Mucosa of rectum (tissue), 2 donors: ENCODE measurements around the gene CALCR.
"Not testable (repeated sequence)": the region's sequence is repeated elsewhere in the genome, so short reads cannot be mapped to it uniquely, and the experiment has no call there.

ENCODE experiments used
- H3K27ac ChIP-seq, 2 donors: one replicate each; pipeline ENCODE4 v1.7.0; 2013; ENCODE audit warnings: inconsistent platforms in 2 of 2, low read depth in 2 of 2, low read length in 2 of 2
- H3K27me3 ChIP-seq, 2 donors: one replicate each; pipeline ENCODE4 v1.7.0; 2013; ENCODE audit warnings: low read length in 2 of 2; ENCODE audit not compliant: control insufficient read depth in 2 of 2, insufficient read depth in 2 of 2
- H3K36me3 ChIP-seq, 2 donors: one replicate each; pipeline ENCODE4 v1.7.0; 2013; ENCODE audit warnings: low read length in 2 of 2; ENCODE audit not compliant: control insufficient read depth in 2 of 2, insufficient read depth in 2 of 2
- H3K4me1 ChIP-seq, 2 donors: one replicate each; pipeline ENCODE4 v1.7.0; 2013; ENCODE audit warnings: low read length in 2 of 2, mild to moderate bottlenecking in 1 of 2; ENCODE audit not compliant: control insufficient read depth in 2 of 2, insufficient read depth in 2 of 2
- H3K4me3 ChIP-seq, 2 donors: one replicate each; pipeline ENCODE4 v1.7.0; 2013; ENCODE audit warnings: low read length in 2 of 2
- H3K9ac ChIP-seq, 2 donors: one replicate each; pipeline ENCODE4 v1.7.0; 2013; ENCODE audit warnings: low read length in 2 of 2, low read depth in 1 of 2, mild to moderate bottlenecking in 1 of 2
- H3K9me3 ChIP-seq, 2 donors: one replicate each; pipeline ENCODE4 v1.7.0; 2013; ENCODE audit warnings: low read length in 2 of 2; ENCODE audit not compliant: control insufficient read depth in 2 of 2
- donor health status: healthy.
- donor health status: Normal muscosa, but diverticular disease.

Gene CALCR

GRCh38 chr7:93586479-93586865, 11.9 kb upstream of the CALCR start:
- not testable (repeated sequence) for H3K9ac ChIP-seq, H3K9me3 ChIP-seq, H3K36me3 ChIP-seq, H3K27me3 ChIP-seq, H3K4me1 ChIP-seq, H3K4me3 ChIP-seq, H3K27ac ChIP-seq

- not testable (repeated sequence) for H3K36me3 ChIP-seq, H3K9ac ChIP-seq
These were observed 11.4 kb upstream of the CALCR start for GRCh38 chr7:93585694-93586478.

DNA sequence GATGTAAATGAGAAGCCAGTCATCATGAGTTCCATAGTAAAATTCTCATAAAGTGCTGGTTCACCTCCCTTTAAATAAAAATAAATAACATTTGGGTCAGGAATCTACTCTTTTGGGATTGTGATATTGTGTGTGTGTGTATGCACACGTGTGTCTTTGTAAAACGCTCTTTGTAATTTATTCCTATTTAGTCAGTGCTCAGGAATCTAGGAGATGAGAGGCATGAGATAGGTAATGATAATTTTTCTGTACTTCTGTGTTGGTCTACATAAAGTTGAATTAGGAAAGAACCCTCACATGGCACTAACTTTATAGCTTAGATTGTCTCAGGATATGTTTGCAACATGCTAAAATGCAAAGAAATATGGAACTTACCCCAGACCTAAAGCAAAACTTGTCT, 4.9 kb upstream of the CALCR start:
- no peaks in the 10 kb centered on the region for H3K36me3 ChIP-seq
- H3K4me1 ChIP-seq = no peaks in the 10 kb centered on the region
- no peak overlapping the region for H3K9ac ChIP-seq
- H3K9me3 ChIP-seq = no peaks in the 10 kb centered on the region
- H3K4me3 ChIP-seq = no peak overlapping the region
- peaks cover 13 to 15% of the 10 kb centered on the region in 2 donors for H3K27me3 ChIP-seq
- H3K27ac ChIP-seq = no peak overlapping the region

More at GRCh38 chr7:93585694-93586478, 11.4 kb upstream of the CALCR start:
- H3K4me1 ChIP-seq, H3K4me3 ChIP-seq, H3K27ac ChIP-seq, H3K9me3 ChIP-seq, H3K27me3 ChIP-seq: not testable (repeated sequence)

- H3K4me1 ChIP-seq = no peaks in the 10 kb centered on the region
- no peak overlapping the region for H3K4me3 ChIP-seq
- H3K27ac ChIP-seq = no peak overlapping the region
- H3K9ac ChIP-seq = no peak overlapping the region
- peaks cover 20% of the 10 kb centered on the region in 2 donors for H3K27me3 ChIP-seq
- no peaks in the 10 kb centered on the region for H3K9me3 ChIP-seq
- no peaks in the 10 kb centered on the region for H3K36me3 ChIP-seq
These were observed 4.2 kb upstream of the CALCR start for GRCh38 chr7:93578762-93579161.

DNA sequence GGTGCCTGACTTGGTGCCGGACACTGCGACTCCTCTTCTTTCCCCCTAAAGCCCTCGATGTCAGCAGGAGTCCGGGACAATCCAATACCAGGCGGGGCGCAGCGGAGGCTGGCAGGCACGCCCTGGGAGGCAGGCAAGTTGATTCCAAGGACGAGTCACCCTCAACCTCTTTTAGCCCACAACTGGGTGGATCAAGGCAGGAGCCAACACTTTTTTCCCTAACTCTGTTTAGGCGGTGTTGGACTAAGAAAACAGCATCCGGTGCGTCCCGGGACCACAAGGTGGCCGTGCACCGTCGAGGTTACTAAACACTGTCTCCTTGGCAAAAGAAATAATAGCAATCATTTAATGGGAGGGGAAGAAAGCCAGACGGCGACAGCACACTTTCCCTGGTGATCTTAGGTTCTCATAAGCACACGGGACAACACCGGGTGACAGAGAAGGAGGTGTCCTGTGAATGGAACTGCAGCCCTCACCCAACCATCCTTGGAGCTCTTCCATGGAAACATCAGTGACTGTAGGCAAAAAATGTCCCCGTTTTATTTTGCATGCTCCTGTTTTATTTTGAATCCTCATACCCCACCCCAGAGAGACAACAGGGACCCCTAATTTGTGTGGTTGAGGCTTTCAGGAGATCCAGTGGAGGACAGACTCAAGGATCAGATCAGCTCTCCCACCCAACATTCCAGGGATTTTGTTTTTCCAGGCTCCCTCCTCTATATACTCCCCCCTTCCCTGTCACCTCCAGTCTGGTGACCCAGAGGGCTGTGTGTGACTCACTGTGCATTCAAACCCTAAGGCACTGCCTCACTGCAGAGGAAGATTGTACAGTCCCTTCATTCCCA, 1.3 kb upstream of the CALCR start:
- Histone ChIP-seq H3K4me3 (no peak overlapping the region), H3K4me1 (no peaks in the 10 kb centered on the region), H3K9ac (no peak overlapping the region), H3K27me3 (peaks cover 20 to 23% of the 10 kb centered on the region in 2 donors), H3K27ac (no peak overlapping the region), H3K9me3 (no peaks in the 10 kb centered on the region), H3K36me3 (no peaks in the 10 kb centered on the region)

DNA sequence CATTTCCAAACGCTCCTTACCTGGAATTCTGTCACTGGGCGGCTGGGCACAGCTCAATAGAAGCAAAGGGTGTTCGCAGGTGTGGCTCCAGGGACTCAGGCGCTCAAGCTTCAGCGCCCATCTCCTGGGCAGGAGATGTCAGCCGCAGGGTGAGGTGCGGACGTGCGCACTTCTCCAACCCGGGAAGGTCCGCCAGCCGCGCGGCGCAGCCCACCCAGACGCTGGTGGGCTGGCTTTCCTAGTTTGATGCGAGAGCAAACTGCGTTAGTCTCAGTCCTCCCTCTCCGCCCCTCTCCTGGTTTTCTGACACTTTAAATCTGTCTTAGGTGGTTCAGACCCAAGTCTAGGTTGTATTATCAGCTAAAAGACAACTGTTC, 267 bp downstream of the CALCR start:
- no peak overlapping the region for H3K9ac ChIP-seq
- no peak overlapping the region for H3K4me3 ChIP-seq
- H3K36me3 ChIP-seq = no peaks in the 10 kb centered on the region
- H3K27me3 ChIP-seq = peaks cover 20 to 23% of the 10 kb centered on the region in 2 donors
- H3K27ac ChIP-seq = no peak overlapping the region
- no peaks in the 10 kb centered on the region for H3K4me1 ChIP-seq
- H3K9me3 ChIP-seq = no peaks in the 10 kb centered on the region

DNA sequence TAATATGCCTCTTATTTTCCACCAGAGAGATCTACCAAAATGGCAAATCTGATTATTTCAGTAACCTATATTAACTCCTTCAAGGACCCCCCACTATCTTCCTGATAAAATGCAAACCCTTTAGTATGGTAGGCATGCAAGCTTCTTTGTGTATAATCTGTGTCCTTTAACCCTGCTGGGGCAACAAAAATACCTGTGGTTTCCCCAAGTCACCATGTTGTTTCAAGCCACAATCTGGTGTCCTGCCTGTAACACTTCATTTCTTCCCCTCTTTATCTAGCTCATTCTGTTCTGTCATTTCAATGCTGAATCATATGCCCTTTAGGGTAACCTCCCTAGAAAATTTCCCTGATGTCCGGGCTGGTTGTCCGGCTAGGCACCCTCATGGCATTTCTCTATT, 5.3 kb downstream of the CALCR start:
- no peak overlapping the region for H3K27ac ChIP-seq
- no peaks in the 10 kb centered on the region for H3K4me1 ChIP-seq
- H3K4me3 ChIP-seq = no peak overlapping the region
- no peaks in the 10 kb centered on the region for H3K36me3 ChIP-seq
- H3K27me3 ChIP-seq = peaks cover 3 to 8% of the 10 kb centered on the region in 2 donors
- H3K9ac ChIP-seq = no peak overlapping the region
- no peaks in the 10 kb centered on the region for H3K9me3 ChIP-seq

DNA sequence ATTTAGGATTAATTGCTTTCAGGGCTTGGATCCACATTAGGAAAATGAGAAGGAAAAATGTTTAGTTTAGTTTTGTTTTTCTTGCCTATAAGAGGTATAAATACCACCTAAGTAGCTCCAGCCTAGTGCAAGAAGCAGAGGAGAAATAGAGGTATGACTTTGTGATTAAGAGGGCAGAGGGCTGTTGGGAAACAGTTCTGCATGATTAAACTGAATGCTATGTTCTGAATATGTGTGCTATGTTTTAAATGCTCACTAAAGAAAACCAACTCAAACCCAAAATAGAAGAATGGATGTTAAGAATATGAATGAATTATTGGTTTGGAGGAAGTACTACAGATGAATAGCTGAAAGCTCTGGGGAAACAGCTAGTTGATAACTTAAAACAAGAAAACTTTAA, 7.6 kb downstream of the CALCR start:
- no peaks in the 10 kb centered on the region for H3K36me3 ChIP-seq
- no peak overlapping the region for H3K9ac ChIP-seq
- H3K4me3 ChIP-seq = no peak overlapping the region
- no peak overlapping the region for H3K27ac ChIP-seq
- no peaks in the 10 kb centered on the region for H3K9me3 ChIP-seq
- no peaks in the 10 kb centered on the region for H3K4me1 ChIP-seq
- no peaks in the 10 kb centered on the region for H3K27me3 ChIP-seq

GRCh38 chr7:93563584-93563983, 10.9 kb downstream of the CALCR start:
- Histone ChIP-seq H3K9ac (no peak overlapping the region), H3K9me3 (no peaks in the 10 kb centered on the region), H3K4me3 (no peak overlapping the region), H3K27ac (no peak overlapping the region), H3K36me3 (no peaks in the 10 kb centered on the region), H3K27me3 (no peaks in the 10 kb centered on the region), H3K4me1 (no peaks in the 10 kb centered on the region)

- Histone ChIP-seq H3K9ac (no peak overlapping the region), H3K9me3 (no peaks in the 10 kb centered on the region), H3K4me1 (no peaks in the 10 kb centered on the region), H3K36me3 (no peaks in the 10 kb centered on the region), H3K4me3 (no peak overlapping the region), H3K27ac (no peak overlapping the region), H3K27me3 (no peaks in the 10 kb centered on the region)
These were observed 11.6 kb downstream of the CALCR start for GRCh38 chr7:93562936-93563335.
